WTC11 (cell line): ENCODE results near the gene DCAF8L2. TPM values are rescaled to one million over a fixed set of nuclear protein-coding genes. Genes with fewer than 3 reads are reported as not detected.

ENCODE experiments used
- ATAC-seq: fragments of 200-7000 bp; cut with Tn5 transposase; 2 replicates; pipeline ENCODE4 v1.10.0; 2021; ENCODE audit warnings: mild to moderate bottlenecking, moderate library complexity
- CTCF ChIA-PET: fragments of 300-600 bp; sonication (Branson Sonifier 250); formaldehyde crosslinking; loops from one replicate; lab custom pipeline; 2021; ENCODE audit warnings: antibody characterized with exemption; lab: Charles Lee
- POLR2A ChIA-PET: fragments of 350-600 bp; sonication (Branson Sonifier 250); formaldehyde crosslinking; loops from one replicate; lab custom pipeline; 2021; ENCODE audit warnings: antibody characterized with exemption; lab: Charles Lee
- DNase-seq: peaks from one replicate; pipeline ENCODE4 v3.0.0; 2021; ENCODE audit warnings: low spot score
- H3K27ac Mint-ChIP-seq: 2 replicates; pipeline ENCODE4 v1.8.0; 2021; ENCODE audit warnings: mixed read lengths
- H3K27me3 Mint-ChIP-seq: 2 replicates; pipeline ENCODE4 v1.8.0; 2021; ENCODE audit warnings: low read depth, mild to moderate bottlenecking, moderate library complexity, mixed read lengths
- H3K36me3 Mint-ChIP-seq: 2 replicates; pipeline ENCODE4 v1.8.0; 2021; ENCODE audit warnings: mixed read lengths
- H3K4me1 Mint-ChIP-seq: 2 replicates; pipeline ENCODE4 v1.8.0; 2022; ENCODE audit warnings: mixed read lengths
- H3K4me3 Mint-ChIP-seq: 2 replicates; pipeline ENCODE4 v1.8.0; 2021; ENCODE audit warnings: mild to moderate bottlenecking, moderate library complexity, mixed read lengths
- H3K9me3 Mint-ChIP-seq: 2 replicates; pipeline ENCODE4 v1.8.0; 2021; ENCODE audit warnings: mixed read lengths
- CREB1 ChIP-seq: sonication (generic); formaldehyde crosslinking; IDR thresholded peaks from 2 replicates; pipeline ENCODE4 v1.8.0; 2023; ENCODE audit warnings: mild to moderate bottlenecking, missing genetic modification reagents
- GTF2I ChIP-seq: fragments of 250-450 bp; sonication (Bioruptor Pico); conservative IDR thresholded peaks from 2 replicates; pipeline ENCODE4 v1.4.0; 2021; ENCODE audit warnings: mild to moderate bottlenecking
- HMGA2 ChIP-seq: fragments of 250-450 bp; sonication (Bioruptor Pico); IDR thresholded peaks from 2 replicates; pipeline ENCODE4 v1.4.0; 2021; ENCODE audit warnings: mild to moderate bottlenecking, moderate library complexity
- NFE2L1 ChIP-seq: sonication (generic); formaldehyde crosslinking; IDR thresholded peaks from 2 replicates; pipeline ENCODE4 v1.8.1; 2023; ENCODE audit warnings: missing genetic modification reagents
- NFYB ChIP-seq: sonication (generic); formaldehyde crosslinking; conservative IDR thresholded peaks from 2 replicates; pipeline ENCODE4 v1.8.0; 2022; ENCODE audit warnings: low read depth, missing genetic modification reagents
- NR3C1 ChIP-seq: sonication (generic); formaldehyde crosslinking; conservative IDR thresholded peaks from 2 replicates; pipeline ENCODE4 v1.8.1; 2023; ENCODE audit warnings: low read depth, mild to moderate bottlenecking, missing genetic modification reagents
- RORB ChIP-seq: fragments of 250-450 bp; sonication (Bioruptor Pico); IDR thresholded peaks from 2 replicates; pipeline ENCODE4 v1.9.0; 2021; ENCODE audit warnings: mild to moderate bottlenecking
- TCF7 ChIP-seq: sonication (generic); formaldehyde crosslinking; IDR thresholded peaks from 2 replicates; pipeline ENCODE4 v1.8.0; 2022; ENCODE audit warnings: mild to moderate bottlenecking, low read depth, missing genetic modification reagents, moderate library complexity
- TP53 ChIP-seq: sonication (generic); formaldehyde crosslinking; IDR thresholded peaks from 2 replicates; pipeline ENCODE4 v1.8.1; 2023; ENCODE audit warnings: mild to moderate bottlenecking, missing genetic modification reagents
- total RNA-seq: library from RNA; stranded (reverse); gene quantifications from 3 replicates; pipeline ENCODE4 v1.2.3, GENCODE V29; 2021
- TF ChIP-seq, protein P1 (sequence below): fragments of 250-450 bp; sonication (Bioruptor Pico); IDR thresholded peaks from 2 replicates; pipeline ENCODE4 v2.1.2; 2022; ENCODE audit warnings: mild to moderate bottlenecking, moderate library complexity
- TF ChIP-seq, protein P2 (sequence below): sonication (generic); formaldehyde crosslinking; IDR thresholded peaks from 2 replicates; pipeline ENCODE4 v1.8.1; 2022; ENCODE audit warnings: missing genetic modification reagents, borderline replicate concordance
- TF ChIP-seq, protein P3 (sequence below): sonication (generic); formaldehyde crosslinking; IDR thresholded peaks from 2 replicates; pipeline ENCODE4 v1.8.0; 2022; ENCODE audit warnings: mild to moderate bottlenecking, missing genetic modification reagents
- TF ChIP-seq, protein P4 (sequence below): fragments of 250-450 bp; sonication (Bioruptor Pico); IDR thresholded peaks from 2 replicates; pipeline ENCODE4 v1.9.0; 2021; ENCODE audit warnings: mild to moderate bottlenecking, borderline replicate concordance
- TF ChIP-seq, protein P5 (sequence below): sonication (generic); formaldehyde crosslinking; IDR thresholded peaks from 2 replicates; pipeline ENCODE4 v1.8.0; 2023; ENCODE audit warnings: mild to moderate bottlenecking, missing genetic modification reagents

The DCAF8L2 gene
- total RNA-seq, 1 experiment from 2014 or later = not detected

DNA sequence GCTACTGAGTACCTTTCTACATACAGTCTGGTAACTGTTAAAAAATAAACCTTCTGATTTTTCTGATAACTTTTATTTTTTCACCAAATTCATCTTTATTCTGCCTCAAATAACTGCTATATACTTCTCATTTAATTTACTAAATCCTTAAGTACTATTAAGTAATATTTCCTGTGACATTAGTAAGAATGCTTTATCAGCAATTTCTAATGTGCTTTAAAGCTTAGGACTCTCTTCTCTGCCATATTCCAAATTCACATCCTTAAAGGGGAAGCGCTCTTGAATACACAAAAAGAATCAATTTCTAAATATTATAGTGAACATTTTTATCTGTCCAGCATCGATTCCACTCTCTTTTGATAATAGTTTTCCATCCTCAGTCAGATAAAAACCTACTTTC, 81.1 kb downstream of the DCAF8L2 start (continued):
- TF ChIP-seq TCF7 (CRISPR knock-in tag) (no peak), HMGA2 (CRISPR knock-in tag) (no peak)

DNA sequence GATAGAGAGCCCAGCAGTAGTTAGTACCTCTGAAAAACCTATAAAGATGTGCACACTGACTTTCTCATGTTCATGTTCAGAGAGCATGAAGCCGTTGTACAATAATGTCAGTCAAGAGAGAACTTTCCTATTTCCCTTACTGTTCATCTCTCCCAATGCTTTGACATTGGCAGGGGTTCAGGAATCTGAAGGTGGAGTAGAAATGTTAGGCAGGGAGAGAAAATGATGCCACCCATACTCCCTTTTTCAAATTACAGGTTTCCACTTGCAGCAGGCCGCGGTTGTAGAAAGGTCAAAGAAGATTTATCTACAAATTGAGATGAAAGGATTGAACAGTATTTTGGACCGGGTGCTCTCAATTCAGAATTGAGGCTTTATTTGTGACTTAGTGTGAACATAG, 84.3 kb downstream of the DCAF8L2 start:
- ATAC-seq = no peak
- DNase-seq = no peak
- Mint-ChIP-seq H3K27me3 (no peaks in the 10 kb centered on the region), H3K4me1 (peaks cover 7% of the 10 kb centered on the region; the same call in 1 of the 2 replicates), H3K27ac (no peak overlapping the region), H3K9me3 (no peaks in the 10 kb centered on the region), H3K36me3 (no peaks in the 10 kb centered on the region), H3K4me3 (no peak overlapping the region)
- ChIA-PET POLR2A (no interaction called here), CTCF (no interaction called here)
- no peak for TF ChIP-seq TP53 (CRISPR knock-in tag)
- TF ChIP-seq GTF2I (CRISPR knock-in tag) = no peak
- TF ChIP-seq NR3C1 = no peak
- TF ChIP-seq, protein P1, sequence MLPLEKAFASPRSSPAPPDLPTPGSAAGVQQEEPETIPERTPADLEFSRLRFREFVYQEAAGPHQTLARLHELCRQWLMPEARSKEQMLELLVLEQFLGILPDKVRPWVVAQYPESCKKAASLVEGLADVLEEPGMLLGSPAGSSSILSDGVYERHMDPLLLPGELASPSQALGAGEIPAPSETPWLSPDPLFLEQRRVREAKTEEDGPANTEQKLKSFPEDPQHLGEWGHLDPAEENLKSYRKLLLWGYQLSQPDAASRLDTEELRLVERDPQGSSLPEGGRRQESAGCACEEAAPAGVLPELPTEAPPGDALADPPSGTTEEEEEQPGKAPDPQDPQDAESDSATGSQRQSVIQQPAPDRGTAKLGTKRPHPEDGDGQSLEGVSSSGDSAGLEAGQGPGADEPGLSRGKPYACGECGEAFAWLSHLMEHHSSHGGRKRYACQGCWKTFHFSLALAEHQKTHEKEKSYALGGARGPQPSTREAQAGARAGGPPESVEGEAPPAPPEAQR = no peak
- TF ChIP-seq, protein P2, sequence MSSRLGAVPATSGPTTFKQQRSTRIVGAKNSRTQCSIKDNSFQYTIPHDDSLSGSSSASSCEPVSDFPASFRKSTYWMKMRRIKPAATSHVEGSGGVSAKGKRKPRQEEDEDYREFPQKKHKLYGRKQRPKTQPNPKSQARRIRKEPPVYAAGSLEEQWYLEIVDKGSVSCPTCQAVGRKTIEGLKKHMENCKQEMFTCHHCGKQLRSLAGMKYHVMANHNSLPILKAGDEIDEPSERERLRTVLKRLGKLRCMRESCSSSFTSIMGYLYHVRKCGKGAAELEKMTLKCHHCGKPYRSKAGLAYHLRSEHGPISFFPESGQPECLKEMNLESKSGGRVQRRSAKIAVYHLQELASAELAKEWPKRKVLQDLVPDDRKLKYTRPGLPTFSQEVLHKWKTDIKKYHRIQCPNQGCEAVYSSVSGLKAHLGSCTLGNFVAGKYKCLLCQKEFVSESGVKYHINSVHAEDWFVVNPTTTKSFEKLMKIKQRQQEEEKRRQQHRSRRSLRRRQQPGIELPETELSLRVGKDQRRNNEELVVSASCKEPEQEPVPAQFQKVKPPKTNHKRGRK = no peak
- TF ChIP-seq, protein P3, sequence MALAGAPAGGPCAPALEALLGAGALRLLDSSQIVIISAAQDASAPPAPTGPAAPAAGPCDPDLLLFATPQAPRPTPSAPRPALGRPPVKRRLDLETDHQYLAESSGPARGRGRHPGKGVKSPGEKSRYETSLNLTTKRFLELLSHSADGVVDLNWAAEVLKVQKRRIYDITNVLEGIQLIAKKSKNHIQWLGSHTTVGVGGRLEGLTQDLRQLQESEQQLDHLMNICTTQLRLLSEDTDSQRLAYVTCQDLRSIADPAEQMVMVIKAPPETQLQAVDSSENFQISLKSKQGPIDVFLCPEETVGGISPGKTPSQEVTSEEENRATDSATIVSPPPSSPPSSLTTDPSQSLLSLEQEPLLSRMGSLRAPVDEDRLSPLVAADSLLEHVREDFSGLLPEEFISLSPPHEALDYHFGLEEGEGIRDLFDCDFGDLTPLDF (CRISPR knock-in tag) = no peak
- no peak for TF ChIP-seq NFYB (CRISPR knock-in tag)
- TF ChIP-seq, protein P4, sequence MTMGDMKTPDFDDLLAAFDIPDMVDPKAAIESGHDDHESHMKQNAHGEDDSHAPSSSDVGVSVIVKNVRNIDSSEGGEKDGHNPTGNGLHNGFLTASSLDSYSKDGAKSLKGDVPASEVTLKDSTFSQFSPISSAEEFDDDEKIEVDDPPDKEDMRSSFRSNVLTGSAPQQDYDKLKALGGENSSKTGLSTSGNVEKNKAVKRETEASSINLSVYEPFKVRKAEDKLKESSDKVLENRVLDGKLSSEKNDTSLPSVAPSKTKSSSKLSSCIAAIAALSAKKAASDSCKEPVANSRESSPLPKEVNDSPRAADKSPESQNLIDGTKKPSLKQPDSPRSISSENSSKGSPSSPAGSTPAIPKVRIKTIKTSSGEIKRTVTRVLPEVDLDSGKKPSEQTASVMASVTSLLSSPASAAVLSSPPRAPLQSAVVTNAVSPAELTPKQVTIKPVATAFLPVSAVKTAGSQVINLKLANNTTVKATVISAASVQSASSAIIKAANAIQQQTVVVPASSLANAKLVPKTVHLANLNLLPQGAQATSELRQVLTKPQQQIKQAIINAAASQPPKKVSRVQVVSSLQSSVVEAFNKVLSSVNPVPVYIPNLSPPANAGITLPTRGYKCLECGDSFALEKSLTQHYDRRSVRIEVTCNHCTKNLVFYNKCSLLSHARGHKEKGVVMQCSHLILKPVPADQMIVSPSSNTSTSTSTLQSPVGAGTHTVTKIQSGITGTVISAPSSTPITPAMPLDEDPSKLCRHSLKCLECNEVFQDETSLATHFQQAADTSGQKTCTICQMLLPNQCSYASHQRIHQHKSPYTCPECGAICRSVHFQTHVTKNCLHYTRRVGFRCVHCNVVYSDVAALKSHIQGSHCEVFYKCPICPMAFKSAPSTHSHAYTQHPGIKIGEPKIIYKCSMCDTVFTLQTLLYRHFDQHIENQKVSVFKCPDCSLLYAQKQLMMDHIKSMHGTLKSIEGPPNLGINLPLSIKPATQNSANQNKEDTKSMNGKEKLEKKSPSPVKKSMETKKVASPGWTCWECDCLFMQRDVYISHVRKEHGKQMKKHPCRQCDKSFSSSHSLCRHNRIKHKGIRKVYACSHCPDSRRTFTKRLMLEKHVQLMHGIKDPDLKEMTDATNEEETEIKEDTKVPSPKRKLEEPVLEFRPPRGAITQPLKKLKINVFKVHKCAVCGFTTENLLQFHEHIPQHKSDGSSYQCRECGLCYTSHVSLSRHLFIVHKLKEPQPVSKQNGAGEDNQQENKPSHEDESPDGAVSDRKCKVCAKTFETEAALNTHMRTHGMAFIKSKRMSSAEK (CRISPR knock-in tag) = no peak
- TF ChIP-seq, protein P5, sequence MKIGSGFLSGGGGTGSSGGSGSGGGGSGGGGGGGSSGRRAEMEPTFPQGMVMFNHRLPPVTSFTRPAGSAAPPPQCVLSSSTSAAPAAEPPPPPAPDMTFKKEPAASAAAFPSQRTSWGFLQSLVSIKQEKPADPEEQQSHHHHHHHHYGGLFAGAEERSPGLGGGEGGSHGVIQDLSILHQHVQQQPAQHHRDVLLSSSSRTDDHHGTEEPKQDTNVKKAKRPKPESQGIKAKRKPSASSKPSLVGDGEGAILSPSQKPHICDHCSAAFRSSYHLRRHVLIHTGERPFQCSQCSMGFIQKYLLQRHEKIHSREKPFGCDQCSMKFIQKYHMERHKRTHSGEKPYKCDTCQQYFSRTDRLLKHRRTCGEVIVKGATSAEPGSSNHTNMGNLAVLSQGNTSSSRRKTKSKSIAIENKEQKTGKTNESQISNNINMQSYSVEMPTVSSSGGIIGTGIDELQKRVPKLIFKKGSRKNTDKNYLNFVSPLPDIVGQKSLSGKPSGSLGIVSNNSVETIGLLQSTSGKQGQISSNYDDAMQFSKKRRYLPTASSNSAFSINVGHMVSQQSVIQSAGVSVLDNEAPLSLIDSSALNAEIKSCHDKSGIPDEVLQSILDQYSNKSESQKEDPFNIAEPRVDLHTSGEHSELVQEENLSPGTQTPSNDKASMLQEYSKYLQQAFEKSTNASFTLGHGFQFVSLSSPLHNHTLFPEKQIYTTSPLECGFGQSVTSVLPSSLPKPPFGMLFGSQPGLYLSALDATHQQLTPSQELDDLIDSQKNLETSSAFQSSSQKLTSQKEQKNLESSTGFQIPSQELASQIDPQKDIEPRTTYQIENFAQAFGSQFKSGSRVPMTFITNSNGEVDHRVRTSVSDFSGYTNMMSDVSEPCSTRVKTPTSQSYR (CRISPR knock-in tag) = no peak
- no peak for TF ChIP-seq NFE2L1 (CRISPR knock-in tag)

DNA sequence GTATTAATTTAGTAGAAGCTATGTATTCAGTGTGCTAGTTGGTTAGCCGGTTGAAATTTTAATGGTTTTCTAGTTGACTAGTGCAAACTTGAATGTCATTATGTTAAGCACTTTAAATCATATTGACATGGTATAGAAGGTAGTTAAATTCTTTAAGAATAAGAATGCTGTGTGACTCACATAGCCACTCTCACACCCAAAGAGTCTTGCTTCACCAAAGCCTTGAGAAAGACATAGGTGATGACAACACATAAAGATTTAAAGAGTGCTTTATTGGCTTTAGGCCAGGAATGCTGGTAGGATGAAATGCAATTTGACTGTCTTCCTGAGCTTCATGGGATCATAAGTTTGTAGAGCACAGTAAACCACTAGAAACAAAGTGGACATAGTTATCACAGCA, 85.3 kb downstream of the DCAF8L2 start:
- DNase-seq (no peak), ATAC-seq (no peak)
- Mint-ChIP-seq H3K9me3 (no peaks in the 10 kb centered on the region), H3K4me1 (peaks cover 7% of the 10 kb centered on the region; the same call in 1 of the 2 replicates), H3K27ac (no peak overlapping the region), H3K36me3 (no peaks in the 10 kb centered on the region), H3K27me3 (no peaks in the 10 kb centered on the region), H3K4me3 (no peak overlapping the region)
- TF ChIP-seq CREB1 (CRISPR knock-in tag) (no peak), RORB (CRISPR knock-in tag) (no peak)
- ChIA-PET CTCF (no interaction called here), POLR2A (no interaction called here)
